T-helper 17 cell (primary cell): ENCODE measurements around the gene KRTAP1-1. TPM values are rescaled to one million over a fixed set of nuclear protein-coding genes. Genes with fewer than 3 reads are reported as not detected.
"Not testable (repeated sequence)": the region's sequence is repeated elsewhere in the genome, so short reads cannot be mapped to it uniquely, and the experiment has no call there.

ENCODE experiments used
- ATAC-seq: fragments of 150-1000 bp; cut with Tn5 transposase; 2 replicates; pipeline ENCODE4 v1.10.0; 2021; ENCODE audit warnings: mild to moderate bottlenecking, moderate library complexity
- DNase-seq, 3 donors: peaks; one replicate each; pipeline versions ENCODE4 v3.0.0 to v3.0.0-alpha.2; 2020 to 2021
- H3K9me3 ChIP-seq: one replicate; pipeline ENCODE4 v1.7.0; 2013; ENCODE audit warnings: low read length, mild to moderate bottlenecking; ENCODE audit not compliant: control insufficient read depth, poor library complexity, severe bottlenecking
- H3K27ac Mint-ChIP-seq: one replicate; pipeline ENCODE4 v1.8.0; 2022; ENCODE audit warnings: mild to moderate bottlenecking, moderate library complexity, mixed read lengths
- H3K27me3 Mint-ChIP-seq: one replicate; pipeline ENCODE4 v1.8.0; 2022; ENCODE audit warnings: mixed read lengths
- H3K36me3 Mint-ChIP-seq: one replicate; pipeline ENCODE4 v1.8.0; 2022; ENCODE audit warnings: low read depth, mixed read lengths
- H3K4me1 Mint-ChIP-seq: one replicate; pipeline ENCODE4 v1.8.0; 2022; ENCODE audit warnings: mild to moderate bottlenecking, mixed read lengths
- H3K4me3 Mint-ChIP-seq: one replicate; pipeline ENCODE4 v1.8.0; 2022; ENCODE audit warnings: mild to moderate bottlenecking, moderate library complexity, mixed read lengths
- total RNA-seq, 4 donors: library from RNA in 2 of 4; stranded (reverse) in 2 of 4; gene quantifications; one replicate each; pipeline ENCODE4 v1.2.3 and lab custom pipeline; 2022 to 2026

KRTAP1-1 gene
- total RNA-seq, 2 donors from 2014 or later = not detected

DNA sequence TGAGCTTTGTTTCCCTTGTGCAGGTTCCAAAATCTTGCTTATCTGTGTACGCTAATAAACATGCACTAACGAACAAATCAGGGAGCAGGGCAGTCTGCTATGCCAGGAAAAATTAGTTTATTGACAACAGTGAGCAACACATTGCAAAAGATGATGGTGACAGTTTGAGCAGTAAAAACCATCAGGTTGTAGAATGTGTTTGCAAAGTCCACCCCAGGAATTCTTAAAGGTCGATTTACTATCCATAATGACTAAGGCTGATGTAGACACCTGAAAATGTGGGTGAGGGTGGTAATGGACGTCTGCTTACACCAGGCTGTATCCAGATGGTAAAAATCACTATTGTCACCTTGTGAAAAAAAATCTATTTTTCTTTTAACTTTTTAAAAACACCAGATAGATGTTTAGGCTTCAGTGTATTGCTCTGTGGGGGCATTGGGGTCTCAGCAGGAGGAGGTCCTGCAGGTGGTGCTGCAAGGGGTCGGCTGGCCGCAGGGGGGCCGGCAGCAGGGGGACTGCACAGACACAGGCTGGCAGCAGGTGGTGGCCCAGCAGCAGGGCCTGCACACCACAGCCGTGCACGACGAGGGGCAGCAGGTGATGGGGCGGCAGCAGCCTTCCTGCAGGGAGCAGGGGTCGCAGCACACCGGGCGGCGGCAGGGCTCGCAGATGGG, 23.9 kb upstream of the KRTAP1-1 start:
- H3K36me3 Mint-ChIP-seq, DNase-seq, H3K4me3 Mint-ChIP-seq, ATAC-seq, H3K9me3 ChIP-seq, H3K27ac Mint-ChIP-seq, H3K4me1 Mint-ChIP-seq: not testable (repeated sequence)
- H3K27me3 Mint-ChIP-seq = peaks cover 27% of the 10 kb centered on the region

GRCh38 chr17:41064301-41064700, 23.1 kb upstream of the KRTAP1-1 start:
- DNase-seq (no peak), ATAC-seq (no peak)
- H3K36me3 Mint-ChIP-seq = peaks cover 2% of the 10 kb centered on the region
- no peaks in the 10 kb centered on the region for H3K9me3 ChIP-seq
- H3K27me3 Mint-ChIP-seq = peaks cover 34% of the 10 kb centered on the region
- no peak overlapping the region for H3K4me3 Mint-ChIP-seq
- no peak overlapping the region for H3K27ac Mint-ChIP-seq
- peaks cover 2% of the 10 kb centered on the region for H3K4me1 Mint-ChIP-seq

DNA sequence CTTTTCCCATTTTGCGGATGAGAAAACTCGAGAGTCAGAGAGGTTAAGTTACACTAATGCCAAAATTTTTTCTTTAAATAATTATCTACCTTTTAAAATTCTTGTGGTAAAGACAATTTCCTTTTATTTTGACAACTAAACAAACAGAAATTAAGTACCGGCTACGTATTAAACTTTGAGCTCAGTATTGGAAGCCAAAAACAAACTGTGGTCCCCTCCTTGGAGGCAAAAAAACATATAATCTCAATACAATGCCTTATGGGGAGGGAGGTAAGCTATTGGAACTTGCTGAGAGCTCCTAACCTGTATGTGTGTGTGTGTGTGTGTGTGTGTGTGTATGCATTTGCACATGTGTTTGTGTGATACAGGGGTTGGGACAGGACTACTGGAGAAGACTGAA, 22.2 kb upstream of the KRTAP1-1 start:
- no peak overlapping the region for H3K27ac Mint-ChIP-seq
- ATAC-seq (no peak), DNase-seq (no peak)
- peaks cover 3% of the 10 kb centered on the region for H3K36me3 Mint-ChIP-seq
- peaks cover 42% of the 10 kb centered on the region for H3K27me3 Mint-ChIP-seq
- H3K4me1 Mint-ChIP-seq = peaks cover 4% of the 10 kb centered on the region
- H3K4me3 Mint-ChIP-seq = no peak overlapping the region
- H3K9me3 ChIP-seq = no peaks in the 10 kb centered on the region

- peaks cover 49% of the 10 kb centered on the region for H3K27me3 Mint-ChIP-seq
- ATAC-seq = no peak
- H3K36me3 Mint-ChIP-seq = peaks cover 3% of the 10 kb centered on the region
- H3K4me1 Mint-ChIP-seq = peaks cover 4% of the 10 kb centered on the region
- DNase-seq = no peak
- H3K27ac Mint-ChIP-seq = no peak overlapping the region
- no peaks in the 10 kb centered on the region for H3K9me3 ChIP-seq
- H3K4me3 Mint-ChIP-seq = no peak overlapping the region
Measured at GRCh38 chr17:41061964-41062363, 20.7 kb upstream of the KRTAP1-1 start.

GRCh38 chr17:41060052-41060604, 18.9 kb upstream of the KRTAP1-1 start, which contains the start of gene KRTAP2-3:
TSS of gene KRTAP2-3 (minus strand) at chr17:41060114. CDS start at chr17:41060050, 64 bp downstream.
- H3K9me3 ChIP-seq = no peaks in the 10 kb centered on the region
- DNase-seq (no peak), ATAC-seq (no peak)
- peaks cover 3% of the 10 kb centered on the region for H3K36me3 Mint-ChIP-seq
- peaks cover 4% of the 10 kb centered on the region for H3K4me1 Mint-ChIP-seq
- H3K27ac Mint-ChIP-seq = no peak within 1 kb of the TSS
- peaks cover 42% of the 10 kb centered on the region for H3K27me3 Mint-ChIP-seq
- H3K4me3 Mint-ChIP-seq = no peak within 1 kb of the TSS

DNA sequence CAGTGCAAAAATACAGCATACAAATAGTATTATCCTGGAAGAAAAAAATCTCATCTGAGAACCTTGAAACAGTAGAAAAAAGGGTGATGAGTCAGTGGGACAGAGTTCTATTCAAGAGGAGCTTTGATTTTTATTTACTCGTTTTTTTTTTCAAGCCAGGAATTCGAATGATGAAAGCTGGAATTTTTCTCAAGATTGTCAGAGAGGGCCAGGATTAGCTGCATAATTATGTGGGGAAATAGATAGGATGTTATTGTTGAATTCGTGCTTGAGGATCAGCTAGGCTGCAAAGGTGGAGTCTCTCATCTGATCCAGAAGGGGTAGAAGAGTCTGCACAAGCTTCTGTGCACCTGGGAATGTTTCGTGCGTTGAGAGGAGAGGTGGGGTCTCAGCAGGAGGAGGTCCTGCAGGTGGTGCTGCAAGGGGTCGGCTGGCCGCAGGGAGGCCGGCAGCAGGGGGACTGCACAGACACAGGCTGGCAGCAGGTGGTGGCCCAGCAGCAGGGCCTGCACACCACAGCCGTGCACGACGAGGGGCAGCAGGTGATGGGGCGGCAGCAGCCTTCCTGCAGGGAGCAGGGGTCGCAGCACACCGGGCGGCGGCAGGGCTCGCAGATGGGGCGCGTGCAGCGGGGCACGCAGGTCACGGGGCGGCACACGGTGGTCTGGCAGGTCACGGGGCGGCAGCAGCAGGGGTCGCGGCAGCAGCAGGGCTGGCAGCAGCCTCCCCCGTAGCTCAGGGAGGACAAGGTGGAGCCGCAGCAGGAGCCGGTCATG, 18.2 kb upstream of the KRTAP1-1 start:
- not testable (repeated sequence) for DNase-seq, H3K27ac Mint-ChIP-seq, H3K36me3 Mint-ChIP-seq, H3K9me3 ChIP-seq, H3K4me3 Mint-ChIP-seq, ATAC-seq, H3K4me1 Mint-ChIP-seq
- peaks cover 42% of the 10 kb centered on the region for H3K27me3 Mint-ChIP-seq

DNA sequence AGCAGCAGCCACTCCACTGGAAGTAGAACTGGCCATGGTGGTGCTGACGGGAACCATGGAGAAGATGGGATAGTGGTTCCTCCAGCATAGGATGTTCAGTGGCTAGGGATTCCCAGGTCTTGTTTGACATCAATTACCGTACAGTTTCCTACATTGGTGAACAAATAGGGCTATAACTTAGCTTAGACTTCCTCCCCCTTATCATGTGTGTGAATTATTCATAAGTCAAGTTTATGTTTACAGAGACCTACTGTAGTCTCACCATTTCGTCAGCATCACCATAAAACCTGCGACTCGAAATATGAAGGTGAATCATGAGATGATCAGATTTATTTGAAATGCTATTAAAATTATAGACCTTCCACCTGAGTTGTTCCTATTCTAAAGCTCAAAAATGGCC, 17.5 kb upstream of the KRTAP1-1 start:
- no peaks in the 10 kb centered on the region for H3K9me3 ChIP-seq
- Mint-ChIP-seq H3K27ac (no peak overlapping the region), H3K4me1 (peaks cover 4% of the 10 kb centered on the region), H3K27me3 (peaks cover 42% of the 10 kb centered on the region), H3K4me3 (no peak overlapping the region), H3K36me3 (peaks cover 3% of the 10 kb centered on the region)
- DNase-seq (no peak), ATAC-seq (no peak)

- no peak overlapping the region for H3K4me3 Mint-ChIP-seq
- peaks cover 42% of the 10 kb centered on the region for H3K27me3 Mint-ChIP-seq
- ATAC-seq (no peak), DNase-seq (no peak)
- H3K9me3 ChIP-seq = no peaks in the 10 kb centered on the region
- no peak overlapping the region for H3K27ac Mint-ChIP-seq
- peaks cover 3% of the 10 kb centered on the region for H3K36me3 Mint-ChIP-seq
- H3K4me1 Mint-ChIP-seq = peaks cover 4% of the 10 kb centered on the region
Measured at GRCh38 chr17:41057547-41057946, 16.3 kb upstream of the KRTAP1-1 start.

DNA sequence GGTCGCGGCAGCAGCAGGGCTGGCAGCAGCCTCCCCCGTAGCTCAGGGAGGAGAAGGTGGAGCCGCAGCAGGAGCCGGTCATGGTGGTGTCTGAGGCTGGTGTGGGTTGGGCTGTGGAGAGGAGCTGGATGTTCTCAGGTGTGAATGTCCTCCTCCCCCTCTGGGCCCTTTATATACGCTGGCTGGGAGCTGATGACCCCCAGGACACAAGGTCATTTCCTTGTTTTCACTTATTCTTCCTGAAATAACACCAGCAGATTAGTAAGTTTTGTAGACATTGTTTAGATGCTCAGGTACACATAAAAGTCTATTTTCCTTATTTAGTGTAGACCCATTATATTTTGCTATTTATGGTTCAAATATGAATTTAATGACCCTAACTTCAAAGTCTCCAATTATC, 13.9 kb upstream of the KRTAP1-1 start, which contains the start of gene KRTAP2-2:
KRTAP2-2 (minus strand) TSS at position 101 of the 400 bp plus-strand sequence; CDS start at position 82, 19 bp downstream.
- not testable (repeated sequence) for H3K27ac Mint-ChIP-seq

GRCh38 chr17:41054556-41054955, 13.3 kb upstream of the KRTAP1-1 start:
- H3K9me3 ChIP-seq, H3K27ac Mint-ChIP-seq, H3K4me1 Mint-ChIP-seq, DNase-seq, H3K4me3 Mint-ChIP-seq, ATAC-seq, H3K36me3 Mint-ChIP-seq: not testable (repeated sequence)
- H3K27me3 Mint-ChIP-seq = peaks cover 34% of the 10 kb centered on the region

More for the DNA sequence above, 13.9 kb upstream of the KRTAP1-1 start, which contains the start of gene KRTAP2-2:
- DNase-seq, H3K4me3 Mint-ChIP-seq, H3K9me3 ChIP-seq, H3K36me3 Mint-ChIP-seq, H3K4me1 Mint-ChIP-seq, ATAC-seq: not testable (repeated sequence)
- H3K27me3 Mint-ChIP-seq = peaks cover 32% of the 10 kb centered on the region

DNA sequence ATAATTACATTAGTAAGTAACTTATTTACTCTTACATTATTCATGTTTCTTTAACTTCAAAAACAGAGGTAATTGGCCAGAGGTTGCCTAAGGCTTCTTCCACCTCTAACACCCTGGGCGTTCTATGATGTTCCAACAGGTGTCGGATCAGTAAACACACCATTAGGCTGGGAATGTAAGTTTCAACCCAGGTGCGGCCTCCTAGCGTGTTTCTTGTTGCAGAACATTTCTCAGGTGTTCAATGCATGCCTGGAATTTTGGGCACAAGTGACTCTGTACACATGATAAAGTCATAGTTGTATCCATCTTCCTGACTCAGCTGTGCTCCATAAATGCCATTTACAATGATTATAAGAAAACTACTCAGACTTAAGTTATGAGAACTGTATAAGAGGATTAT, 12.8 kb upstream of the KRTAP1-1 start:
- Mint-ChIP-seq H3K4me3 (no peak overlapping the region), H3K36me3 (no peaks in the 10 kb centered on the region), H3K4me1 (no peaks in the 10 kb centered on the region), H3K27ac (no peak overlapping the region), H3K27me3 (peaks cover 31% of the 10 kb centered on the region)
- H3K9me3 ChIP-seq = no peaks in the 10 kb centered on the region
- no peak for ATAC-seq
- DNase-seq = no peak

GRCh38 chr17:41052566-41052965, 11.3 kb upstream of the KRTAP1-1 start:
- peaks cover 38% of the 10 kb centered on the region for H3K27me3 Mint-ChIP-seq

GRCh38 chr17:41049110-41049509, 7.9 kb upstream of the KRTAP1-1 start:
- Mint-ChIP-seq H3K27ac (no peak overlapping the region), H3K4me1 (no peaks in the 10 kb centered on the region), H3K4me3 (no peak overlapping the region), H3K36me3 (no peaks in the 10 kb centered on the region), H3K27me3 (peaks cover 48% of the 10 kb centered on the region)
- ATAC-seq (no peak), DNase-seq (no peak)
- no peaks in the 10 kb centered on the region for H3K9me3 ChIP-seq

More at GRCh38 chr17:41052566-41052965, 11.3 kb upstream of the KRTAP1-1 start:
- DNase-seq = no peak
- Mint-ChIP-seq H3K4me3 (no peak overlapping the region), H3K27ac (no peak overlapping the region), H3K36me3 (no peaks in the 10 kb centered on the region), H3K4me1 (no peaks in the 10 kb centered on the region)
- H3K9me3 ChIP-seq = no peaks in the 10 kb centered on the region
- ATAC-seq = no peak
